ENCODE measurements around the gene DST. TPM values are rescaled to one million over a fixed set of nuclear protein-coding genes. Genes with fewer than 3 reads are reported as not detected.

DST gene
- total RNA-seq, 2 experiments from 2014 or later, result 0.76 to 0.79 TPM

DNA sequence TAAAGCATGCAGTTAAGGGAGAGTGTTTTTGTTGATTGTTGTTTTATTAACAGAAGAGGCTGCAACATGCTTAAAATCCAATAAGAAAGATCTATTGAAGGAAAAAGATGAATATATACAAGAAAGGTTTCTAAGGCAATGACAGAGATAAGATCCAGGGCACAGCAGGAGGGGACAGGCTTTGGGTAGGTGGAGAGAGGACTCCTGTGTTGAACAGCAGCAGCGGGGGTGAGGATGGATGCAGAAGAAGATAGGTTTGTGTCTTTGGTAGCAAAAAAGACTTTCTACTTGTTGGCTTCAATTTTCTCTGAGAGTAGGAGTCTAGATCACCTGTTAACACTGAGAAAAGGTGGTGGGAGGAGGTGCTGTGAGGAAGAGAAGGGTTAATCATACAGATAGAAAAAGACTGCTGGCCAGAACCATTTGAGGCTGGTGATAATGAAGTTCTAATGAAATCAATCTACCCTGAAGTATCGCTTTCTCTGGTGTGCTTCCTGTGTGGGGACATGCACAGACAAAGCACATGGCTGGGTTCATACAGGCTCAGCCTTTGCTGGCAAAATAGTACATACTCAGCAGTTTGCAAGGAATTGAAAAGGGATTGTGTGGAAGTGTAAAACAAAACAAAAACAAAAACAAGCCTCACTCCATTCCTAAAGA is 17.2 kb upstream of the DST start:
- ChIA-PET CTCF (no interaction called here), POLR2A (no interaction called here)
- no peak for DNase-seq
- Mint-ChIP-seq H3K27me3 (ENCODE audit: low read depth) (peaks cover 3% of the 10 kb centered on the region), H3K9me3 (ENCODE audit: insufficient read depth) (no peaks in the 10 kb centered on the region), H3K4me3 (no peak overlapping the region), H3K27ac (no peak overlapping the region), H3K4me1 (ENCODE audit: low read depth) (peaks cover 7% of the 10 kb centered on the region), H3K36me3 (ENCODE audit: low read depth) (no peaks in the 10 kb centered on the region)
- no peak for ATAC-seq

DNA sequence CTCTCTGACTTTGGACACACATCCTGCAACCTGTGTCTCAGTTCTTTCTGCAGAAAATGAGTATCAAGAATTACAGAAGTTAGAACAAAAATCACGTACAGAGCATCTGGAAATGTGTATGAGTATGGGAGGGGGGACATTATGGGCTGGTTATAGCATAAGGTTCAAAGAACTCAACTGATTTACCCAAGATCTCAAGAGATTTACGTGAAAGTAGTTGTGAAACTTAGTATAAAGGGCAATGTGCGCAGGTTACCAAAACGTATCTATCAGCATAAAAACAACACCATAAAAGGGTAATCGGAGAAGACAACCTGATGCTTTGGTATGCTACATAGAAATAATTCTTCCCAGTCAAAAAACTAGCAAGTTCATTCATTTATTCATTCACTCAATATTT is 15.6 kb upstream of the DST start:
- DNase-seq (no peak), ATAC-seq (no peak)
- H3K27ac Mint-ChIP-seq, result no peak overlapping the region
- H3K9me3 Mint-ChIP-seq (ENCODE audit: insufficient read depth), result no peaks in the 10 kb centered on the region
- ChIA-PET CTCF (no interaction called here), POLR2A (no interaction called here)
- peaks cover 7% of the 10 kb centered on the region for H3K4me1 Mint-ChIP-seq (ENCODE audit: low read depth)
- H3K4me3 Mint-ChIP-seq, result no peak overlapping the region
- H3K36me3 Mint-ChIP-seq (ENCODE audit: low read depth), result no peaks in the 10 kb centered on the region
- H3K27me3 Mint-ChIP-seq (ENCODE audit: low read depth), result no peaks in the 10 kb centered on the region

DNA sequence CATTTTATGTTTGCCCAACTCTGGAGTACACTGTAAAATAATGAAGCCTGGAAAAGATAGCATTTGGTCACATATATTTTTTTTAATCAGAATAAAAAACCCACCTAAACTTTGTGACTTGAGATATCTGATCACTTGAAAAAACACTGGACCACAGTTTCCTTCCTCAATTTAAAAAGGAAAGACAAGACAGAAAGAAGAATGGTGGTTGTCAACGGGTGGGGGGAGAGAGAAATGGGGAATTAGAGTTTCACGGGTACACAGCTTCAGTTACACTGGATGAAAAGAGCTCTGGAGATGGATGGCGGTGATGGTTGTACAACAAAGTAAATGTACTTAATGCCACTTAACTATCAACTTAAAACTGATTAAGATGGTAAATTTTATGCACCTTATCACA is 14.7 kb upstream of the DST start:
- Mint-ChIP-seq H3K27me3 (ENCODE audit: low read depth) (no peaks in the 10 kb centered on the region), H3K4me1 (ENCODE audit: low read depth) (peaks cover 7% of the 10 kb centered on the region), H3K9me3 (ENCODE audit: insufficient read depth) (no peaks in the 10 kb centered on the region), H3K4me3 (no peak overlapping the region), H3K36me3 (ENCODE audit: low read depth) (no peaks in the 10 kb centered on the region), H3K27ac (no peak overlapping the region)
- CTCF ChIA-PET, result no interaction called here
- DNase-seq (no peak), ATAC-seq (no peak)
- POLR2A ChIA-PET, result no interaction called here

DNA sequence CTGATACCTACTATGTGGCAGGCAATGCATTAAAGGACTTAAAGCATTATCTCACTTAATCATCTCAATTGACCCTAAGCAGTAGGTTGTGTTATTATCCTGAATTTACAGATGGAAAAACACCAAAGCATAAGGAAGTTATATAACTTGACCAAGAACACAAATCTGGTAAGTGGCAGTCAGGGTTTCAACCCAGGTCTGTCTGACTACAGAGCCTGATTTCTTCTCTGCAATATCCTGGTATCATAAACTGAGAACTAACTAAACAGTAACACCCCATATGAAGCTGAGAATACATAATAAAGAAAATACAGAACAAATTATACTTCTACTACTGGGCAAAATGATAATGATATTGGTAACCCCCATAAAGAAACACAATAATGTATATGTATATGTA is 13.8 kb upstream of the DST start:
- Mint-ChIP-seq H3K4me3 (no peak overlapping the region), H3K4me1 (ENCODE audit: low read depth) (peaks cover 7% of the 10 kb centered on the region), H3K27ac (no peak overlapping the region), H3K36me3 (ENCODE audit: low read depth) (no peaks in the 10 kb centered on the region), H3K9me3 (ENCODE audit: insufficient read depth) (no peaks in the 10 kb centered on the region), H3K27me3 (ENCODE audit: low read depth) (no peaks in the 10 kb centered on the region)
- ChIA-PET POLR2A (no interaction called here), CTCF (no interaction called here)
- no peak for DNase-seq
- no peak for ATAC-seq

DNA sequence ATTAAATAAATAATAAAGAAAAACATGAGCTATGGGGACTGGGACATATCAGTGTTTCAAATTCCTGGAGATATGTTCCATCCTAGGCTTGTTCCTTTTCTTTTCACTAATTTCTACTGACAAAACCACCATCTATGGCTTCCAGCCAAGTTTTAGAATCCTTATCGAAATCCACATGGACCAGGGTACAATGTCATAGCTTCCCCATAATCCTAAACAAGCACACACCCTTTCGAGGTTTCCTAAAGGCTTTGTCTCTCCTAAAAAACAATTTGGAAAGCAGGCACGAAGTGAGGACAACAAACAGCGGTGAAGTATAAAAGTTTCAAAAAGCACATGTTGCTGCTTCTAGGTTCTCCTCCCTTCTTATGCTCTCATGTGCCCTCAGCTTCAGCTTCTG is 13.3 kb upstream of the DST start:
- no peaks in the 10 kb centered on the region for H3K9me3 Mint-ChIP-seq (ENCODE audit: insufficient read depth)
- no peak overlapping the region for H3K27ac Mint-ChIP-seq
- ATAC-seq (no peak), DNase-seq (no peak)
- ChIA-PET POLR2A (no interaction called here), CTCF (no interaction called here)
- H3K36me3 Mint-ChIP-seq (ENCODE audit: low read depth), result no peaks in the 10 kb centered on the region
- peaks cover 7% of the 10 kb centered on the region for H3K4me1 Mint-ChIP-seq (ENCODE audit: low read depth)
- no peak overlapping the region for H3K4me3 Mint-ChIP-seq
- no peaks in the 10 kb centered on the region for H3K27me3 Mint-ChIP-seq (ENCODE audit: low read depth)

DNA sequence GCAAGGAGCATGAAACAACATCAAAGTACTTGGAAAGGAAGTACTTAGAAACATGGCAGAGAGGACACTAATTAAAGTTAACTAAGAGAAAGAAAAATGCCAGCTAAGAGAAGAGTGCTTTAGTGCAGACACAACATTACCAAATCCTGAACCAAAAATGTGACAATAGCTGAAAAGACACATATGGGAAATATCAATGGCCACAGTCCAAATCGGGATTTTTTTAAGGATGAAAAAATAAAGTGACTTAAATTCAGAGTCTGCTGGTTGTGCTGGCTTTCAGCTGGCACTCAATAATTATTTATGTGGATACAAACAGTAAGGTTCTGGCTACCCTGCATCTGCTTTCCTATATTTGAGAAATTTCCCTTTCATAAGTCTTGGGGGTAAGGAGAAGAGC is 12.6 kb upstream of the DST start:
- Mint-ChIP-seq H3K27ac (no peak overlapping the region), H3K9me3 (ENCODE audit: insufficient read depth) (no peaks in the 10 kb centered on the region), H3K36me3 (ENCODE audit: low read depth) (no peaks in the 10 kb centered on the region), H3K27me3 (ENCODE audit: low read depth) (no peaks in the 10 kb centered on the region), H3K4me3 (no peak overlapping the region), H3K4me1 (ENCODE audit: low read depth) (peaks cover 6% of the 10 kb centered on the region)
- no peak for DNase-seq
- ATAC-seq, result no peak
- CTCF ChIA-PET, result no interaction called here
- POLR2A ChIA-PET, result interaction anchor here (0.6 kb wide), 1 partner anchor 665 kb away, joined by 3 read pairs; no protein-coding TSS in a partner anchor

DNA sequence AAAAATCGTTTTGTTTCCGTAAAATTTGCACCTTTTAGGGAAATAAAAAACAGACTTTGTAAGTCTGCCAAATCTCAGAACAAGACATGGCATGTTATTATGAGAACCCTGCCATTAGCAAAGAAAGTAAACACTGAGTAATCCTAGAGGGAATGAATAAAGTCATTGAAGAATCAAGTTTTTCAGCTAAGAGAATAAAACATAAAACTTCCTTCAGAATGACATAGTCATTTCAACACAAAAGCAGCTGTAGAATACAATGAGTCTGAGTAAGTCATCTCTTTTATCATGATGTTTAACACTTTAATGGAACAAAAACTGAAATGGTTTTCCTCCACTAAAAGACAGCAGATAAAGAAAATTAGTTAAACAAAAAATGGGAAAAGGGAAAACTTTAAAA is 10.3 kb upstream of the DST start:
- no peaks in the 10 kb centered on the region for H3K9me3 Mint-ChIP-seq (ENCODE audit: insufficient read depth)

DNA sequence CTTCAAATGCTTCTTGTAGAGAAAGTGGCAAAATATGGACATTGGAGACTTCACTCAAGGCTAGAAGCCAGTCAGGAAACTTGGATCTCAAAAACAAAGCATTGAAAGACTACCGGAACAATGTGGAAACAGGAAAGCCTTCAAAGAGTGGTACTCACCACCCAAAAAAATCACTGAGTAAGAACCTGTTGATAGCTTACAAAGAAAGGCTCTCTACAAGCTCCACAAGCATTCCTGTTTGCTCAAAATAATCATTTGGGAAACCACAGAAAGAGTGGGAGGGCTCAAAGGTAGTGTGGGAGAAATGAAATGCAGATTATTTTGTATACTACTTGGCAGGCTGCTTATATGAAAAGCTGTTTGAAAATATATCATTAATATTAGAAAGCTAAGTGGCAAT is 9.5 kb upstream of the DST start:
- ATAC-seq (no peak), DNase-seq (no peak)
- ChIA-PET POLR2A (no interaction called here), CTCF (interaction anchor here (0.9 kb wide), 1 partner anchor 14 kb away, joined by 3 read pairs; no protein-coding TSS in a partner anchor)
- Mint-ChIP-seq H3K27ac (no peak overlapping the region), H3K27me3 (ENCODE audit: low read depth) (peaks cover 3% of the 10 kb centered on the region), H3K4me3 (no peak overlapping the region), H3K36me3 (ENCODE audit: low read depth) (no peaks in the 10 kb centered on the region), H3K9me3 (ENCODE audit: insufficient read depth) (no peaks in the 10 kb centered on the region), H3K4me1 (ENCODE audit: low read depth) (no peaks in the 10 kb centered on the region)

More for the DNA sequence above, 10.3 kb upstream of the DST start:
- H3K27me3 Mint-ChIP-seq (ENCODE audit: low read depth), result peaks cover 3% of the 10 kb centered on the region
- POLR2A ChIA-PET, result no interaction called here
- no peak overlapping the region for H3K27ac Mint-ChIP-seq
- ATAC-seq, result no peak
- no peaks in the 10 kb centered on the region for H3K4me1 Mint-ChIP-seq (ENCODE audit: low read depth)
- CTCF ChIA-PET, result no interaction called here
- H3K36me3 Mint-ChIP-seq (ENCODE audit: low read depth), result no peaks in the 10 kb centered on the region
- DNase-seq, result no peak
- H3K4me3 Mint-ChIP-seq, result no peak overlapping the region

DNA sequence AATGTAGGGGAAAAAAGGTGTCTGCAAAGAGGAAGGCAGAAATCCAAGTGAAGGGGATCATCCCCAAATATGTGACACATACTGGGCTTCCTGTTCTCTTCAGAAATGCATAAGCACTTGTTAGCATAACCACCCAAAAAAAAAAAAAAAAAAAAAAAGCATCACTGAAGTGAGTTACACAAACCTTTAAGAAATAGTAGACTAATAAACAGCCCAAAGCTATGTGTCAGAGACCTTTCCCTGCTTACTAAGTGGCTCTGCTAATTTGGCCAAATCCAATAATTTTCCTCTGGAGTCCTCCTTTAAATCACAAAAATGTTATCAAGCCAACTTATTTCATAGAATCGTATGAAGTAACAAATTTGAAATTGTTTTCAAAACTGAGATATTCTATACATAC is 7.5 kb upstream of the DST start:
- Mint-ChIP-seq H3K36me3 (ENCODE audit: low read depth) (no peaks in the 10 kb centered on the region), H3K27me3 (ENCODE audit: low read depth) (peaks cover 3% of the 10 kb centered on the region), H3K4me1 (ENCODE audit: low read depth) (no peaks in the 10 kb centered on the region), H3K27ac (no peak overlapping the region), H3K4me3 (no peak overlapping the region), H3K9me3 (ENCODE audit: insufficient read depth) (no peaks in the 10 kb centered on the region)
- ATAC-seq (no peak), DNase-seq (no peak)
- POLR2A ChIA-PET, result no interaction called here
- CTCF ChIA-PET, result interaction anchor here (1.0 kb wide), 1 partner anchor 10 kb away, joined by 3 read pairs; no protein-coding TSS in a partner anchor

DNA sequence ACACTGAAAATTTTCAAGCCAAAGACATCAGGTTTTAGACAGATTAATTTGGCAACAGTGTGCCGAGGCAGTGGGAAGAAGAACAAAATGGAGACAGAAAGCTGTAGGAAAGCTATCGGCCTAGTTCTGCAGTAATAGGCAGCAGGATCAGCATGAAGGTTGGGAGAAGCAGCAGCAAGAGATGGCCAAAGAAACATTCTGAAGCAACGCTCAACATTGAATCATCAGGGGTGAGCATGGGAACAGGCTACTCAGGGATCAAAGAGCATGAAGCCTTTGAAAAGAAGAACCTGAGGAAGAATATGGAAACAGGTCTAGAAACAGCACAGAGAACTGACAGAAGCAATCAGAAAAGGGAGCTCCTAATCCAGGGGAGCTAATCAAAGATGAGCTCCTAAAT is 7.1 kb upstream of the DST start:
- H3K9me3 Mint-ChIP-seq (ENCODE audit: insufficient read depth), result no peaks in the 10 kb centered on the region
- POLR2A ChIA-PET, result no interaction called here
- no peak for DNase-seq
- CTCF ChIA-PET, result interaction anchor here (1.0 kb wide), 1 partner anchor 9 kb away, joined by 3 read pairs; no protein-coding TSS in a partner anchor
- no peak overlapping the region for H3K27ac Mint-ChIP-seq
- no peak overlapping the region for H3K4me3 Mint-ChIP-seq
- no peaks in the 10 kb centered on the region for H3K36me3 Mint-ChIP-seq (ENCODE audit: low read depth)
- peaks cover 3% of the 10 kb centered on the region for H3K27me3 Mint-ChIP-seq (ENCODE audit: low read depth)
- ATAC-seq, result no peak
- H3K4me1 Mint-ChIP-seq (ENCODE audit: low read depth), result no peaks in the 10 kb centered on the region

DNA sequence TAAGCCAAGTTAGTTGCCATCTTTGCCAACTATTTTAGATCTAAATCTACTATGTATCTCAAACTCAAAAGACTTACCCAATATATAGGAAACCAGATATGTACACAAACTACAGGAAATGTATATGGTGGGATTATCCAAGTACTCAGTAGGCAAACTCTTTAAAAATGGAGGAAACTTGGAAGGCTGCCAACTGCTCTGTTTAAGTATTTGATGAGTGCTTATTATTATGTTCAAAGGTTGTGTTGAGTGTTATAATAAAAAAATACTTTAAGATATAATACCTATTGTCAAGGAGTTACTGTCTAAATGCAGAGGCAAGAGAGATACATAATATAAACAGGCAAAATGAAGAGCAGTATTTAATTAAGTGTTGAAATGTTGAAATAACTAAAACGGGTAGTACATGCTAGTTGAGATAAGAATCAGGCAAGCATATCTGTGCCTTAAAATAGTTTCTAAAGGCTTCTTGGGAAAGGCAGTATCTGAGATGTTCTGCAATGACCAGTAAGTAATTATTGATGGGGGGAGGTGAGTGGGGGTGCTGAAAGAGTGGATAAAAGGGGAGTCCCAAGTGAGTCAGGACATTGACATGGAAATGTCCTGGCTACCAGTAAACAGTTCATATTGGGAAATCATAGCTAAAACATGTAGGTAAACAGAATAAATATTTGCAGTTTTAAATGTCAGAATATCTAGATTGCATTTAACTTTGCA is 6.5 kb upstream of the DST start:
- ChIA-PET POLR2A (no interaction called here), CTCF (interaction anchor here (1.0 kb wide), 1 partner anchor 9 kb away, joined by 3 read pairs; no protein-coding TSS in a partner anchor)
- H3K27ac Mint-ChIP-seq, result no peak overlapping the region
- H3K9me3 Mint-ChIP-seq (ENCODE audit: insufficient read depth), result no peaks in the 10 kb centered on the region
- no peak overlapping the region for H3K4me3 Mint-ChIP-seq
- no peaks in the 10 kb centered on the region for H3K36me3 Mint-ChIP-seq (ENCODE audit: low read depth)
- H3K27me3 Mint-ChIP-seq (ENCODE audit: low read depth), result peaks cover 3% of the 10 kb centered on the region
- no peak for DNase-seq
- no peak for ATAC-seq
- no peaks in the 10 kb centered on the region for H3K4me1 Mint-ChIP-seq (ENCODE audit: low read depth)

DNA sequence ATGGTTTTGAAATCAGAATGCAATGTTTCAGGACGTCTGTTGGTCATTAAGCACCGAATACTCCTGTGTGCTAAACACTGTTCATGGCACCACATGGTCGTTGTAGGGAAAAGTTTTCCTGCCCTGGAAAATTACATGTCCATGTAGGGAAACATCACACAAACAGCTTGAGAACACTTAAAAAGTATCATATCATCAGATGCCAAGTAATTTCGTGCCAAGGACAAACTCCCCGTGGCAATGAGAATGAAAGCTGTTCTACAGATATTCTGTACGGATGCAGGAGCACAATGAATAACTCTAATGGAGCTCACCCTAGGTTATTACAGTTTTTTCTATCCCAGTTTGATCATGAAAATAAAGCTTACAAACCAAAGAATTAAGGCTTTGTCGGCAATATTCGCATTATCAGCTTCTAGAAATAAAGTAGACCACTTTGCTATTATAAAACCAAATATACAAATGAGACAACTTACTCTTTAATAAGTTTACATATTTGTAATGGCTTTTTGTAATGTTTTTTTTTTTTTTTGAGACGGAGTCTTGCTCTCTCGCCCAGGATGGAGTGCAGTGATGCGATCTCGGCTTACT is 4.6 kb upstream of the DST start:
- ATAC-seq, result no peak
- CTCF ChIA-PET, result no interaction called here
- H3K27ac Mint-ChIP-seq, result no peak overlapping the region
- no peaks in the 10 kb centered on the region for H3K4me1 Mint-ChIP-seq (ENCODE audit: low read depth)
- no peak overlapping the region for H3K4me3 Mint-ChIP-seq
- POLR2A ChIA-PET, result no interaction called here
- peaks cover 3% of the 10 kb centered on the region for H3K27me3 Mint-ChIP-seq (ENCODE audit: low read depth)
- no peaks in the 10 kb centered on the region for H3K36me3 Mint-ChIP-seq (ENCODE audit: low read depth)
- H3K9me3 Mint-ChIP-seq (ENCODE audit: insufficient read depth), result no peaks in the 10 kb centered on the region
- no peak for DNase-seq

Data from activated CD8-positive, alpha-beta T cell treated with anti-CD3 and anti-CD28 coated beads, Interleukin-2, amount 10 ng/mL, durations not matched to agents 7 days and 5 days (primary cell).